Measurements from ENCODE around the gene SLC22A5. TPM values are rescaled to one million over a fixed set of nuclear protein-coding genes. Genes with fewer than 3 reads are reported as not detected.

Gene SLC22A5
- total and polyA plus RNA-seq, 10 of the 15 experiments (the other 5 are each of a cell fraction or from before 2014, with no cell fraction given), result 1.1 to 4.4 (median 2.3) TPM

DNA sequence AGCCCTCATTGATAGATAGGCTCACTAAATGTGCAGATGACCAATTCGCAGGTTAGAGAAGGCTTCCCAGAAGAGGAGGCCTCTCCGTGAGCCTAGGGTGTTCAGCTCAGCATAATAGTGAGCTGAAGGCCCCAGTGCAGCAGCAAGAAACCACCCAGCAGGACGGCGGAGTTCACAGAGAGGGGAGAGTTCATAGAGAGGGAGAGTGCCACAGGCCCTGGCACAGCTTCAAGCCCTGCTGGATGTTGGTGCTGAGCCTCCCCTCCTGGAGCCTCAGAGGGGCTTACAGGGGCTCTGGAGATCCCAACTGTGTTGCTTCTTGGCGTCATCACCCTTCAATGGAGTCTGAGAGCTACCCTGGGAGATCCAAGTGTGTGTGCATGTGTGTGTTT lies 2.1 kb downstream of the SLC22A5 start (continued):
- no peak for TF ChIP-seq ZBTB11 (CRISPR knock-in tag; IDR thresholded peaks at IDR 0.05)
- no peak for TF ChIP-seq MXI1 (IDR thresholded peaks at IDR 0.05; ENCODE audit: low read depth, low read length)
- TF ChIP-seq TCF12 (IDR thresholded peaks at IDR 0.05; ENCODE audit: low read depth, low read length), result no peak
- no peak for TF ChIP-seq PRDM15 (CRISPR knock-in tag; IDR thresholded peaks at IDR 0.05)
- no peak for TF ChIP-seq FOXK2 (IDR thresholded peaks at IDR 0.05)
- TF ChIP-seq ZNF622 (IDR thresholded peaks at IDR 0.05), result no peak
- TF ChIP-seq, protein P1, sequence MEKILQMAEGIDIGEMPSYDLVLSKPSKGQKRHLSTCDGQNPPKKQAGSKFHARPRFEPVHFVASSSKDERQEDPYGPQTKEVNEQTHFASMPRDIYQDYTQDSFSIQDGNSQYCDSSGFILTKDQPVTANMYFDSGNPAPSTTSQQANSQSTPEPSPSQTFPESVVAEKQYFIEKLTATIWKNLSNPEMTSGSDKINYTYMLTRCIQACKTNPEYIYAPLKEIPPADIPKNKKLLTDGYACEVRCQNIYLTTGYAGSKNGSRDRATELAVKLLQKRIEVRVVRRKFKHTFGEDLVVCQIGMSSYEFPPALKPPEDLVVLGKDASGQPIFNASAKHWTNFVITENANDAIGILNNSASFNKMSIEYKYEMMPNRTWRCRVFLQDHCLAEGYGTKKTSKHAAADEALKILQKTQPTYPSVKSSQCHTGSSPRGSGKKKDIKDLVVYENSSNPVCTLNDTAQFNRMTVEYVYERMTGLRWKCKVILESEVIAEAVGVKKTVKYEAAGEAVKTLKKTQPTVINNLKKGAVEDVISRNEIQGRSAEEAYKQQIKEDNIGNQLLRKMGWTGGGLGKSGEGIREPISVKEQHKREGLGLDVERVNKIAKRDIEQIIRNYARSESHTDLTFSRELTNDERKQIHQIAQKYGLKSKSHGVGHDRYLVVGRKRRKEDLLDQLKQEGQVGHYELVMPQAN (conservative IDR thresholded peaks at IDR 0.05), result no peak
- no peak for TF ChIP-seq SP1 (IDR thresholded peaks at IDR 0.05; ENCODE audit: low read depth, low read length)
- TF ChIP-seq WRNIP1 (IDR thresholded peaks at IDR 0.05; ENCODE audit: borderline replicate concordance, low read depth, low read length), result no peak

Measured in GM12878 (cell line).